HL-60 (cell line): ENCODE measurements around the gene LCN15.

Experiments
- GABPA ChIP-seq: IDR thresholded peaks from 2 replicates; pipeline ENCODE4 v1.6.1; 2012; ENCODE audit warnings: low read depth
- POLR2AphosphoS5 ChIP-seq: IDR thresholded peaks from 2 replicates; pipeline ENCODE4 v1.6.1; 2012; ENCODE audit warnings: low read depth
- TF ChIP-seq, protein P1 (sequence below): IDR thresholded peaks from one replicate; pipeline ENCODE4 v1.5.1; 2011; ENCODE audit warnings: low read length, control low read depth, inconsistent platforms; ENCODE audit not compliant: insufficient read depth
- TF ChIP-seq, protein P2 (sequence below): IDR thresholded peaks from 2 replicates; pipeline ENCODE4 v1.6.1; 2012; ENCODE audit warnings: low read depth; ENCODE audit not compliant: insufficient replicate concordance

DNA sequence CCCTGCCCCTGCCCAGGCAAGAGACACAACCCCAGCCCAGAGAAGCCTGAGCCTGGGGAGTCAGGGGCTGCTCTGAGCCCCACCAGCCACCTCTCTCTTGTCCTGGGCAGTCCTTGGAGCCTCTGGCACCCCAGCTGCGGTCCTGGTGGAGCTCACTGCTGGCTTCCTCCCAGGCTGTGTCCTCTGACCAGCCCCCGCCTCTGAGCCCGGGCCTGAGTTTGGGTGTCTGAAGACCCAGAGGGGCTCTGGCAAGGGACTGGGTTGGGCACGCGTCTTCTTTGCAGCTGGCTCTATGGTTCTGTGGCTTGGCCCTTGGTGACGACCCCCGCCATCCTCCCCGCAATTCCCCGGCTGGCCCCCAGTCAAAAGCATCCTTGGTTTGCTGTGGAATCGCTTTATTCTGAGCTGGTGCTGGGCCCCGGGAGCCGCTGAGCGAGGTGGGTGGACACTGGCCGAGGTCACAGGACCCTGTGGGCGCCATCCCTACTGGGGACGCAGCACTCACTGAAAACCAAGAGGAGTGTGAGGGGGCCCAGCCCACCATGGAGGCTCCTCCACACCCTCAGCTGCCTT lies 20.6 kb downstream of the LCN15 start:
- TF ChIP-seq, protein P1, sequence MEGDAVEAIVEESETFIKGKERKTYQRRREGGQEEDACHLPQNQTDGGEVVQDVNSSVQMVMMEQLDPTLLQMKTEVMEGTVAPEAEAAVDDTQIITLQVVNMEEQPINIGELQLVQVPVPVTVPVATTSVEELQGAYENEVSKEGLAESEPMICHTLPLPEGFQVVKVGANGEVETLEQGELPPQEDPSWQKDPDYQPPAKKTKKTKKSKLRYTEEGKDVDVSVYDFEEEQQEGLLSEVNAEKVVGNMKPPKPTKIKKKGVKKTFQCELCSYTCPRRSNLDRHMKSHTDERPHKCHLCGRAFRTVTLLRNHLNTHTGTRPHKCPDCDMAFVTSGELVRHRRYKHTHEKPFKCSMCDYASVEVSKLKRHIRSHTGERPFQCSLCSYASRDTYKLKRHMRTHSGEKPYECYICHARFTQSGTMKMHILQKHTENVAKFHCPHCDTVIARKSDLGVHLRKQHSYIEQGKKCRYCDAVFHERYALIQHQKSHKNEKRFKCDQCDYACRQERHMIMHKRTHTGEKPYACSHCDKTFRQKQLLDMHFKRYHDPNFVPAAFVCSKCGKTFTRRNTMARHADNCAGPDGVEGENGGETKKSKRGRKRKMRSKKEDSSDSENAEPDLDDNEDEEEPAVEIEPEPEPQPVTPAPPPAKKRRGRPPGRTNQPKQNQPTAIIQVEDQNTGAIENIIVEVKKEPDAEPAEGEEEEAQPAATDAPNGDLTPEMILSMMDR: no peak
- TF ChIP-seq POLR2AphosphoS5 (no peak), GABPA (no peak)
- TF ChIP-seq, protein P2, sequence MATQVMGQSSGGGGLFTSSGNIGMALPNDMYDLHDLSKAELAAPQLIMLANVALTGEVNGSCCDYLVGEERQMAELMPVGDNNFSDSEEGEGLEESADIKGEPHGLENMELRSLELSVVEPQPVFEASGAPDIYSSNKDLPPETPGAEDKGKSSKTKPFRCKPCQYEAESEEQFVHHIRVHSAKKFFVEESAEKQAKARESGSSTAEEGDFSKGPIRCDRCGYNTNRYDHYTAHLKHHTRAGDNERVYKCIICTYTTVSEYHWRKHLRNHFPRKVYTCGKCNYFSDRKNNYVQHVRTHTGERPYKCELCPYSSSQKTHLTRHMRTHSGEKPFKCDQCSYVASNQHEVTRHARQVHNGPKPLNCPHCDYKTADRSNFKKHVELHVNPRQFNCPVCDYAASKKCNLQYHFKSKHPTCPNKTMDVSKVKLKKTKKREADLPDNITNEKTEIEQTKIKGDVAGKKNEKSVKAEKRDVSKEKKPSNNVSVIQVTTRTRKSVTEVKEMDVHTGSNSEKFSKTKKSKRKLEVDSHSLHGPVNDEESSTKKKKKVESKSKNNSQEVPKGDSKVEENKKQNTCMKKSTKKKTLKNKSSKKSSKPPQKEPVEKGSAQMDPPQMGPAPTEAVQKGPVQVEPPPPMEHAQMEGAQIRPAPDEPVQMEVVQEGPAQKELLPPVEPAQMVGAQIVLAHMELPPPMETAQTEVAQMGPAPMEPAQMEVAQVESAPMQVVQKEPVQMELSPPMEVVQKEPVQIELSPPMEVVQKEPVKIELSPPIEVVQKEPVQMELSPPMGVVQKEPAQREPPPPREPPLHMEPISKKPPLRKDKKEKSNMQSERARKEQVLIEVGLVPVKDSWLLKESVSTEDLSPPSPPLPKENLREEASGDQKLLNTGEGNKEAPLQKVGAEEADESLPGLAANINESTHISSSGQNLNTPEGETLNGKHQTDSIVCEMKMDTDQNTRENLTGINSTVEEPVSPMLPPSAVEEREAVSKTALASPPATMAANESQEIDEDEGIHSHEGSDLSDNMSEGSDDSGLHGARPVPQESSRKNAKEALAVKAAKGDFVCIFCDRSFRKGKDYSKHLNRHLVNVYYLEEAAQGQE: no peak
